ENCODE results near the gene CDC6. TPM values are rescaled to one million over a fixed set of nuclear protein-coding genes. Genes with fewer than 3 reads are reported as not detected.

Gene CDC6
- total and polyA plus RNA-seq, 2 of the 8 experiments (the other 6 are each of a cell fraction or from before 2014, with no cell fraction given): 50.5 to 140 TPM

DNA sequence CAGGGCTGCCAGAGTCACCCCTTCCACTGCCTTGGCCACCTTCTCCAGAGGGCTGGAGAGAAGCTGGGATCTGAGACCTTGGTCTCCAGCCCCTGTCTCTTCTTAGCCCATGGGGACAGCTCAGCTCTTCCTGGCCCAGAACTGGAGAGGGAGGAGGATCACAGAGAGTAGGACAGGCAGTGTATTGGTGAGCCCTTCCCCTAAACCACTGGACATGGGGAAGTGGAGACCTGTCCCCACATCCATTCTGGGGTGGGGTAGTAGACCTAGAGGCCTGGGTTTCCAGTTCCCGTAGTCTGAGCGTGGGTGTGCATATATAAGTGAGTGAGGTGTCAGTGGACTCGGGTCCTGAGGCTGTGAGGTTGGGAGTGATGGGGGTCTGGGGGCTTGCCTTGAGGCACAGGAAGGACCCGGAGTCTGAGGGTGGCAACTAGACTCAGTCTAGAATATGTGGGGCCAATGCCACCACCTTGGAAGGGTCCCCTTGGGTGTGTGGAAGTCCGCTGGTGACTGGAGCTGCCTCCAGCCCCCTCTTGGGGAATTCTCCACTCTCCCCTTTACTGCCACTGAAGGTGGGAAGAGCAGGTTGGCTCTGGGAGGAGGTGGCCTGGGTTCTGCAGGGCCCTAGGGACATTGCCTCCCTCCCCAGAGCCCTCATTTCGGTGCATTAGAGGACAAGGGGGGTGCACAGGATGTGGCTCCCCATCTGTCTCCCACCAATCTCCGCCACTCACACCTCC lies 56.9 kb downstream of the CDC6 start:
- Histone ChIP-seq H3K23ac (ENCODE audit: insufficient read length) (no peak overlapping the region), H2BK120ac (replicated peaks; ENCODE audit: low read depth, low read length) (no peak overlapping the region), H3K27ac (ENCODE audit: low read depth, low read length) (no peak overlapping the region), H3K79me2 (ENCODE audit: control insufficient read depth in 1 of 2, insufficient read depth in 2 of 2, low read length in 2 of 2) (no peaks in the 10 kb centered on the region; a peak in 1 of 4 replicates), H3K27me3 (replicated peaks in 1 of 4; ENCODE audit: control insufficient read depth in 3 of 4, extremely low read depth in 1 of 4, insufficient read depth in 3 of 4, low read length in 3 of 4) (peaks cover 19 to 87% (median 68%) of the 10 kb centered on the region in 4 experiments), H2BK5ac (ENCODE audit: low read depth, low read length) (peak overlapping the region; percentile 75; the same call in 1 of the 2 replicates), H3K4ac (replicated peaks; ENCODE audit: insufficient read length, low read depth, low read length) (no peak overlapping the region), H3K4me1 (replicated peaks in 1 of 4; ENCODE audit: control insufficient read depth in 3 of 4, insufficient read depth in 4 of 4, low read length in 3 of 4) (peaks cover 21 to 62% (median 50%) of the 10 kb centered on the region in 4 experiments), H4K8ac (ENCODE audit: extremely low read depth, insufficient read depth, low read length) (no peak overlapping the region), H3K23me2 (ENCODE audit: low read depth, low read length) (peaks cover 29% of the 10 kb centered on the region; the same call in 1 of the 2 replicates), H3K18ac (ENCODE audit: extremely low read depth, low read length) (peak overlapping the region; percentile 48; the same call in 1 of the 2 replicates), H2AFZ (ENCODE audit: low read length) (no peak overlapping the region), H2BK12ac (ENCODE audit: low read depth, low read length) (peak overlapping the region; percentile 64; the same call in 1 of the 2 replicates), H3K36me3 (ENCODE audit: control insufficient read depth in 2 of 4, insufficient read depth in 4 of 4, low read length in 3 of 4) (no peaks in the 10 kb centered on the region; a peak in 1 of 8 replicates), H3K4me2 (ENCODE audit: insufficient read depth in 1 of 2, low read depth in 2 of 2, low read length in 2 of 2) (peak overlapping the region; percentile 77 to 87), H2AK5ac (ENCODE audit: low read depth, low read length) (no peak overlapping the region; the same call in 1 of the 2 replicates), H3K4me3 (ENCODE audit: extremely low read depth in 1 of 4, insufficient read depth in 2 of 4, low read depth in 3 of 4, low read length in 4 of 4) (peak overlapping the region in 3 of 4 experiments; percentile 38 to 69 (median 52); a peak in 5 of 8 replicates), H3K9ac (replicated peaks in 1 of 4; ENCODE audit: extremely low read depth in 1 of 4, low read depth in 3 of 4, low read length in 3 of 4) (no peak overlapping the region), H2BK20ac (ENCODE audit: low read length) (0 out of 2 replicates have a peak overlapping the region, but pooled peaks have one; percentile 10), H3K9me3 (ENCODE audit: insufficient read depth in 2 of 2, low read depth in 1 of 2, low read length in 1 of 2) (no peaks in the 10 kb centered on the region), H4K20me1 (replicated peaks in 1 of 2; ENCODE audit: control insufficient read depth in 1 of 2, insufficient read depth in 2 of 2, low read length in 2 of 2) (peaks cover 29 to 59% of the 10 kb centered on the region in 2 experiments), H4K5ac (ENCODE audit: insufficient read length, low read depth, low read length) (no peak overlapping the region), H4K91ac (replicated peaks; ENCODE audit: insufficient read length, low read length) (no peak overlapping the region), H2BK15ac (ENCODE audit: low read length) (no peak overlapping the region), H3K56ac (replicated peaks; ENCODE audit: insufficient read length, low read depth, low read length) (no peak overlapping the region), H3K79me1 (ENCODE audit: low read depth, low read length) (peaks cover 5% of the 10 kb centered on the region; the same call in 1 of the 2 replicates), H3K14ac (ENCODE audit: insufficient read length) (no peak overlapping the region)
- ChIA-PET CTCF (ENCODE audit: partially characterized antibody) (interaction anchor here (1.0 to 30.8 kb wide), 10 partner anchors 8 to 238 kb away, joined by 3 to 1198 read pairs (median 4); partner anchors contain the start of genes GJD3 and RARA), POLR2A (ENCODE audit: partially characterized antibody) (interaction anchor here (1.0 to 27.8 kb wide), 6 partner anchors 9 to 150 kb away, joined by 3 to 570 read pairs (median 8); partner anchors contain the start of genes CDC6 and RARA)
- 50% methylated on average over 7 of the region's 7 CpGs; no CpG with 5 or more reads in 1 of the 2 experiments for WGBS, 2 experiments (ENCODE audit: extremely low coverage in 1 of 2, insufficient coverage in 1 of 2, insufficient read length in 1 of 2, insufficient replicate concordance in 2 of 2, low coverage in 1 of 2, low lambda C conversion rate in 2 of 2, missing lambda C conversion rate in 1 of 2)
- peak in 1 of 2 experiments; percentile 62 for DNase-seq (ENCODE audit: low read depth in 1 of 2, low spot score in 2 of 2)
- FAIRE-seq: no peak
- TF ChIP-seq NANOG (IDR thresholded peaks at IDR 0.05; ENCODE audit: insufficient read depth, low read depth, low read length, poor library complexity, severe bottlenecking) (no peak), MAFK (IDR thresholded peaks at IDR 0.05; ENCODE audit: low read depth, low read length) (no peak), CBX5 (IDR thresholded peaks at IDR 0.05; ENCODE audit: low read depth, low read length) (no peak), FOSL1 (IDR thresholded peaks at IDR 0.05; ENCODE audit: insufficient read depth, low read depth, low read length) (no peak), BACH1 (IDR thresholded peaks at IDR 0.05; ENCODE audit: low read length) (no peak), RNF2 (IDR thresholded peaks at IDR 0.05; ENCODE audit: borderline replicate concordance, low read depth, low read length, missing control alignments, poor library complexity, severe bottlenecking) (no peak), RXRA (IDR thresholded peaks at IDR 0.05; ENCODE audit: insufficient read depth, low read depth, low read length) (no peak), SIRT6 (IDR thresholded peaks at IDR 0.05; ENCODE audit: low read length) (no peak), BCL11A (IDR thresholded peaks at IDR 0.05; ENCODE audit: low read depth in 2 of 2, low read length in 2 of 2) (no peak), CHD2 (IDR thresholded peaks at IDR 0.05; ENCODE audit: low read length) (no peak), SAP30 (IDR thresholded peaks at IDR 0.05; ENCODE audit: insufficient read depth, insufficient replicate concordance, low read length) (no peak)
